Inflammatory macrophage (primary cell): ENCODE data around the gene MYO9B.
A peak's percentile ranks its signal among the peaks of the same experiment; 100 is the strongest.
"Not testable (repeated sequence)": the region's sequence is repeated elsewhere in the genome, so short reads cannot be mapped to it uniquely, and the experiment has no call there.

Source experiments
- DNase-seq, 2 donors: peaks; one replicate each; pipeline ENCODE4 v3.0.0-alpha.2; 2020 to 2022

MYO9B gene

DNA sequence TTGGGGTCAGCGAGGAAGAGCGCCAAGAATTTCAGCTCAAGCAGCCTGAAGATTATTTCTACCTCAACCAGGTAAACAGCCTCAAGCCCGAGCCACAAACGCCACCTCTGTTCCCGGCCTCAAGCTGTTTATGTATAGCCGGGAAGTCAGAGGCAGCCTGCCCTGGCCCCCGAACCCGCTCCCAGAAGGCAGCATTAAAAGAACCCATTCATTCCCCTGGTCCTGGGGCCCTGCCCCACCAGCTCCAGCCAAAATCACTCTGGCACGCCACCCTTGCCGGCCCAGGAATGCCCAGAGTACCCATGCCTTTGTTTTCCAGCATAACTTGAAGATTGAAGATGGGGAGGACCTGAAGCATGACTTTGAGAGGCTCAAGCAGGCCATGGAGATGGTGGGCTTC, 78.4 kb downstream of the MYO9B start:
- no peak for DNase-seq

DNA sequence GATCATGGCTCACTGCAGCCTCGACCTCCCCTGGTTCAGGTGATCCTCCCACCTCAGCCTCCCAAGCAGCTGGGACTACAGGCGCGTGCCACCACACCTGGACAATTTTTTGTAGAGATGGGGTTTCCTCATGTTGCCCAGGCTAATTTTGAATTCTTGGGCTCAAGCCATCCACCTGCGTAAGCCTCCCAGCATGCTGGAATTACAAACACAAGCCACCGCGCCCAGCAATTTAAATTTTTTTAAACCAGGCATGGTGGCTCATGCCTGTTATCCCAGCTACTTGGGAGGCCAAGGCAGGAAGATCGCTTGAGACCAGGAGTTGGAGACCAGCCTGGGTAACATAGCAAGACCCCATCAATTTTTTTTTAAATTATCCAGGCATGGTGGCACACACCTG, 79.7 kb downstream of the MYO9B start:
- DNase-seq: no peak

DNA sequence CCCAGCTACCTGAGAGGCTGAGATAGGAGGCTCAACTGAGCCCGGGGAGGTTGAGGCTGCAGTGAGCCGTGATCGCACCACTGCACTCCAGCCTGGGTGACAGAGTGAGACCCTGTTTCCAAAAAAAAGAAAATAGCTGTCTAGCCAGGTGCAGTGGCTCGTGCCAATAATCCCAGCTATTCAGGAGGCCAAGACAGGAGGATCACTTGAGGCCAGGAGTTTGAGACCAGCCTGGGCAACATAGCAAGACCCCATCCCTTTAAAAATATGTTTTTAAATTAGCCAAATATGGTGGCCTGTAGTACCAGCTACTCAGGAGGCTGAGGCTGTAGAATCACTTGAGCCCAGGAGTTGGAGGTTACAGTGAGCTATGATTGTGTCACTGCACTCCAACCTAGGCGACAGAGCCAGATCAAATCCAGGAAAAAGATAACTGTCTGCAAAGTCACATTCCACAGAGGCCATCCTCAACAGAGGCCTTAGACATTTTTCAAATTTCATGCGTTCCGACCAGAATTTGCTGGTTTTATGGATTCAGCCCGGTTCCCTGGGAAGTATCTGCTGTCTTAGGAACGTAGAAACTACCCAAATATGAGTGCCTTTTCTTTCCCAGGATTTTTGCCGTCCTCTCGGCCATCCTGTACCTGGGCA, 80.8 kb downstream of the MYO9B start:
- no peak for DNase-seq

DNA sequence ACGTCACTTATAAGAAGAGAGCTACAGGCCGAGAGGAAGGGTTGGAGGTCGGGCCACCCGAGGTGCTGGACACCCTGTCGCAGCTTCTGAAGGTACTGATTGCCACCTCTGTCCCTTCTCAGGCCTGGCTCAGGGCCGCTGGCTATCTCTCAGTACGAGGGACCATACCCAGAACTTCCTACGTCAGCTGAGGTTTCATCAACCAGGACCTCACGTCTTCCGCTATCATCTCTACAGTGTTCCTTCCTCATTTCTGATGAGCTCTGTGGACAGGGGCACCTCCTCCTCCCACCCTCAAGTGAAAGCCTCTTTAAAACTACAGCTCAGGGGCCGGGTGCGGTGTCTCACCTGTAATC, 81.3 kb downstream of the MYO9B start:
- peak; percentile 84 to 85 for DNase-seq

DNA sequence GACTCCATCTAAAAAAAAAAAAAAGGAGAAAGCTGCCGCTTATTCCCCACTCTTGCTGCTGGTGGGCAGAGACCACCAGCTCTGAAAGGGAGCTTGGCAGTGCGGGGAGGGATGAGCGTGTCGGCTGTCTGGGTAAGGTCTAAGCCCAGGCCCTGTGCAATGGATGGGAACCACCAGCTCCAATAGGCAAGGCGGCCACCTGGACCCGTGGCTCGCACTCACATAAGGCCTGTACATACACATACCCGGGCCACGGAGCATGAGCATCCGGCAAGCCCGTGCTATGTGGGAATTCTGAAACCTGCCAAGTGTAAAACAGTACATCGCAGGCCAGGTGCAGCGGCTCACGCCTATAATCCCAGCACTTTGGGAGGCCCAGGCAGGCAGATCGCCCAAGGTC, 83.0 kb downstream of the MYO9B start:
- DNase-seq: no peak

DNA sequence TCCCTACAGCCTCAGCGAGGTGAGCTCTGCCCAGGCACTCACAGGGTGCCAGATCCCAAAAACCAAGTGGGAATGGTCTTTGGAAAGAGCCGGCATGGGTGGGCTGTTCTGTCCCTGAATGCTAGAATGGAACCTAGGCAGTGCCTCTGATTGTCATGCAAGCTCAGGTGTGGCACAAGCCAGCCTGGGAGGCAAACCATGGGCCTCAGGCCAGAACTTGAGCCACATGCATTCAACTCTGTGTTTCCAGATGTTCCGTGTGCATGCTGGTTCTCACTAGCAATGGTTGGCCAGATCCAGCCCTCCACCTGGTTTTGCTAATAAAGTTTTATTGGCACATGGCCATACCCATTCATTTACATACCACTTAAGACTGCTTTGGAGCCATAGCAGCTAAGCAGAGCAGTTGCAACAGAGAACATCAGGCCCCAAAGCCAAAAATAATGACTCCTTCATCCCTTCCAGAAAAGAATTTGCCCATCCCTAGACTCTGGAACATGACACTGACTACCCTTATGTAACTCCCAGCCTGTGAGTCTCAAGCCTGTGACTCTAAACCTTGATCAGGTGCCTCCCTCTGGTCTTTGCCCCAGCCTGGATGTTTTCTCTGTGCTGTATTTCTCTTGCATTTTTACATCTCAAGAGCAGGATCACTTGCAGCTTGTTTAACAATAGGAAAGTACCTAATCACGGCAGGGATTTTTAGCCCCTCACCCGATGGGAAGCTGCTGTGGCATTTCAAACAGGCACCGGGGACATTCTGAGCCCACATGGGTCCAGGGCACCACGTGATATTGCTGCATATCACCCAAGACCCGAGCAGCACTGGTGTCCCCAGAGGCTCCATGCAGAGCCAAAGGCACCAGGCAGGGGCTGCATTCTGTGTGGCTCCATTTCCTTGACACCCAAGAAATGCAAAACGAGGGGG, 84.2 kb downstream of the MYO9B start:
- DNase-seq: no peak

GRCh38 chr19:17160908-17161307, 85.3 kb downstream of the MYO9B start:
- DNase-seq: no peak

- not testable (repeated sequence) for DNase-seq
Observed at GRCh38 chr19:17162131-17162530, 86.6 kb downstream of the MYO9B start.

- DNase-seq: no peak
Observed at GRCh38 chr19:17162580-17162979, 87.0 kb downstream of the MYO9B start.

GRCh38 chr19:17163652-17164051, 88.1 kb downstream of the MYO9B start:
- DNase-seq: no peak

GRCh38 chr19:17164639-17165038, 89.1 kb downstream of the MYO9B start:
- DNase-seq: no peak

GRCh38 chr19:17165715-17166114, 90.1 kb downstream of the MYO9B start:
- no peak for DNase-seq

GRCh38 chr19:17170538-17171297, 95.1 kb downstream of the MYO9B start:
- peak in 1 of 2 donors; percentile 12 for DNase-seq

DNA sequence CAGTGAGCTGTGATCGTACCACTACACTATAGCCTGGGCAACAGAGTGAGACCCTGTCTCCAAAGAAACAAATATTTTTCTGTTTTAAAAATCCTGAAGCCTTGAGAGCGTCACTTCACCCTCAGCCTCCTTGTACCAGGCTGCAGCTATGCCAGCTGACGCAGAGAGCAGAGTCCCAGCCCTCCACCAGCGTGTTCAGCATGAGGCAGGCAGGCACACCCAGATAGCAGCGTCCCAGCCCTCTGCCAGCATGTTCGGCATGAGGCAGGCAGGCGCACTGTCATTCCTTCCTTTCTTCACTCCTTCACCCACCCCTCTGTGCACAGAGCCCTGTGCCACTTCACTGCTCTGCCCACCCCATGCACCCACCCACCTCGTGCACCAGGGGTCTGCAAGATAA, 96.3 kb downstream of the MYO9B start:
- DNase-seq: no peak

DNA sequence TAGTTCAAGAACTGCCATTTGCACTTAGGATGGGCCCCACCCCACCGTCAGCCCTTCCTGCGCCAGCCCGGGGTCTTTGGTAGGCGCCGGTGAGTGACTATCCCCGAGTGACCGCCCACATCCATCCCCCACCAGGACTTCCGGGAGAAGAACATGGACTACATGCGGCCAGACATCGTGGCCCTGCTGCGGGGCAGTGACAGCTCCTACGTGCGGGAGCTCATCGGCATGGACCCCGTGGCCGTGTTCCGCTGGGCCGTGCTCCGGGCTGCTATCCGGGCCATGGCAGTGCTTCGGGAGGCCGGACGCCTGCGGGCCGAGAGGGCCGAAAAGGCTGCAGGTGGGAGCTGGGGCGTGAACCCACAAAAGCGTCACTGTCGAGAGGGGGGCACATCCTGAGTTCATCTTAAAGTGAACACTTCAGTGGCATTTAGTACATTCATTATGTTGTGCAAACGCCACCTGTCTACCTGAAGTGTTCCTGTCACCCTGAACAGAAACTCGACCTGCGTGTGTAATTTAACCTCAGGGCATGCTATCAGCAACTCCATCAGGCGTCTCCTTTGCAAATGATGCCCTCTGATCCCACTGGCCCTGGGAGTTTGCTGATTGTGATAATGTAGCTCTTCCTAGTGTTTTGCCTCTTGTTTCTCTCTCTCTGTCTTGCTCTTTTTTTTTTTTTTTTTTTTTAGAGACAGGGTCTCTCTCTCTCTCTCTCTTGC, 97.2 kb downstream of the MYO9B start:
- DNase-seq: no peak

GRCh38 chr19:17178291-17178690, 102.7 kb downstream of the MYO9B start:
- no peak for DNase-seq

DNA sequence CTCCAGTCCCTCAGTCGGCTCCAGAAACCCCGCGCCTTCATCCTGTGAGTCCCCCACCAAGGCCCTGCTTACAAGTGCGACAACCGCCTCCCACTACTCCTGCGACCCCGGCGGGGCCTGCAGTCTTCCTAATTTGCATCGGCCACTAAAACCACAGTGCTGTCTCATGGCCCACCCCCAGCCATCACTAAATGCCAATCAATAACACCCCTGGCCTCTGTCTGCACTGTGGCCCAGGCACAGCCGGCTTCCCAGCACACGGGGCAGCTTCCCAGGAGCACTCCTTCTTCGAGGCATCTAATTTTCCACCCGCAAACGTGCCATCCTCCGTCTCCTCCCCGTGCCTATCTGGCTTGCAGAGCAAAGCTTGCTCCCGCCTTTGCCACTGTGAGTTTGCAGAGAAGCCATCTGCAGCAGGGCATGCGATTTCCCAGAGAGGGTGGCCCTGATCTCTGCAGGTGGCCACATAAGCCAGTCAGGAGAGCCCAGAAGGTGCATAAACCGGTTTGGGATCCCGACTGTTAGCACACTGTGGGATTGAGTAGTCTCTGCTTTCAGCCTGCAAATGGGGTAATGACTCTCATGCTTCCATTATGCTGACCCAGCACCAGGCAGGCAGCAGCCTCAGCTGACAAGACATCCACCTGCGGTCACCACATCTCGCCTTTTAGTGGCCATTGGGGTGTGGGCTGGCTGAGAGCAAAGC, 105.6 kb downstream of the MYO9B start:
- DNase-seq: no peak

DNA sequence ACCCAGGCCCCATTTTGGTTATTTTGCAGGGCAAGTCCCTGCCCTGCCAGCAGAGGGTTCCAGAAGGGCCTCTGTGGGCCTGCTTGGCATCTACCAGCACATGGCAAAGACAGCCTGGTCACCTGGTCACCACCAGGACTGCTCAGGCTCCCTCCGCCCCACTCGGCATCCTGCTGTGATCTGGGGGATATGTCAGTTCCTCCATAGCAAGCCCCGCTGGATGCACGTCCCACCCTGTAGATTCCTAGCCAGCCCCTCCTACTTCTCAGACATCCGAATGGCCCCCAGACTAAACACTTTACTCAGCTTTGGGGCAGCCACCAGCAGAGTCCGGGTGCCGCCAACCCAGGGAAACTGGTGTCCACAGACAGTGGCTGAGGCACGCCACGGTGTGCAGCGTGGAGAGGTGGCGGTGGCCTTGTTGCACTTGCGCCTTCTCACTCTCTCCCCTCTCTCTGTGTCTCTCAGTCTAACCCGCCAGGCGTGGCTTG, 107.7 kb downstream of the MYO9B start:
- peak in 1 of 2 donors; percentile 13 for DNase-seq

DNA sequence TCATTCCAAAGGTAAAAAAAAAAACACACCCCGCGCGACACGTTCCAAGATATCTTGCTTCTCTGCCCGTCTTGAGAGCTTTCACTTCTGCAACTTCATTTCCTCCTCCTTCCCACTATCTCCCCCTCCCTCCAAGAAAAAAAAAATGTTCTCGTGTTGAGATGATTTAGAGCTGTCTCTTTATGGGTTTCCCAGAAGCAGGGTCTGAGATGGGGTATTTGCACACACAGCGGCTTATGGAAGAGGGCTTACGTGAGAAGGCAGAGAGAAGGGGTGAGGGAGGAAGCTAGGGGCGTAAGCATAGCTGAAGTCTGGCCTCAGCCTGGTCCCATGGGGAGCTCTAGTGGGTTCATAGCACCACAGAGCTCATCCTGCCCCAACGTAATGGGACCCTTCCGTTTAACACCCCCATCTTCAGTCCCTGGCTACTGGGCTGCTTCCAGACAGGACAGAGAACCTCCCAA, 108.3 kb downstream of the MYO9B start:
- DNase-seq: peak; percentile 49 to 55

- peak; percentile 70 to 86 for DNase-seq
Observed at GRCh38 chr19:17184371-17184841, 108.8 kb downstream of the MYO9B start.

- DNase-seq: no peak
Observed at GRCh38 chr19:17185590-17185989, 110.0 kb downstream of the MYO9B start.

- DNase-seq: not testable (repeated sequence)
Observed at GRCh38 chr19:17191736-17192135, 116.2 kb downstream of the MYO9B start.
